Brain microvascular endothelial cell (primary cell): ENCODE results near the gene RPEL1.

ENCODE experiments used
- DNase-seq: peaks from one replicate; pipeline ENCODE4 v3.0.0-alpha.2; 2020
- H3K27ac ChIP-seq: fragments of 250-450 bp; sonication (Bioruptor Pico); 2 replicates; pipeline ENCODE4 v1.5.1; 2020; ENCODE audit warnings: mild to moderate bottlenecking, moderate library complexity
- H3K27me3 ChIP-seq: fragments of 250-450 bp; sonication (Bioruptor Pico); replicated peaks from 2 replicates; pipeline ENCODE4 v1.5.1; 2020; ENCODE audit warnings: mild to moderate bottlenecking
- H3K36me3 ChIP-seq: fragments of 250-450 bp; sonication (Bioruptor Pico); replicated peaks from 2 replicates; pipeline ENCODE4 v1.5.1; 2020; ENCODE audit warnings: mild to moderate bottlenecking
- H3K4me3 ChIP-seq: 2 replicates; pipeline ENCODE4 v1.5.1; 2011; ENCODE audit warnings: low read depth, mild to moderate bottlenecking, control low read depth, low read length, moderate library complexity
- CTCF ChIP-seq: IDR thresholded peaks from 2 replicates; pipeline ENCODE4 v1.5.1; 2011; ENCODE audit warnings: low read depth, mild to moderate bottlenecking, moderate library complexity, low read length, control low read depth, inconsistent platforms; ENCODE audit errors: missing control alignments
- in situ Hi-C: cut with HindIII; loops from 2 replicates; pipeline ENCODE4 v1.10.0; 2017; ENCODE audit warnings: low sequenced_read_pairs, low pct_ligation_motif_present

Gene RPEL1

GRCh38 chr10:103280506-103280905, 34.8 kb downstream of the RPEL1 start:
- H3K36me3 ChIP-seq: no peaks in the 10 kb centered on the region
- no peak for DNase-seq
- H3K4me3 ChIP-seq: no peak overlapping the region
- TF ChIP-seq CTCF: no peak
- no peak overlapping the region for H3K27ac ChIP-seq
- in situ Hi-C loops: no loop called here
- H3K27me3 ChIP-seq: peaks cover 18% of the 10 kb centered on the region

DNA sequence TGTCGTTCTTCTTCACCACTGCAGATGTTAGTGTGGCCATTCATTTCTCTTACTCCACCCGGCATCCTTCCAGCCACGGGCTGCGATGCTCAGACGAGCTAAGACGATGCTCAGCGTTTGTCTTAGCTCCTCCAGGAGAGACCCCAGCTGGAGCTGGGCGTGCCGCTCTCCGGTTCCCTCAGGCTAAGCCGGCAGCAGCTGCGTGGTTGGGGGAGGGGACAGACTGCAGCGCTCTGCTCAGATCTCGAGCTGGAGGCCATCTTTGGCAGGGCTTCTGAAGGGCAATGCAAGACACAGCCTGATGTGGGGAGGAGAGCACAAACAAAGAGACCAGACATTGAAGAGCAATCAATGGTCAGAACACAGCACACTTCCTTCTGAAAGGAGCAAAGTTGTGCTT, 36.1 kb downstream of the RPEL1 start:
- Histone ChIP-seq H3K36me3 (no peaks in the 10 kb centered on the region), H3K27me3 (peaks cover 10% of the 10 kb centered on the region), H3K27ac (no peak overlapping the region), H3K4me3 (no peak overlapping the region)
- TF ChIP-seq CTCF: no peak
- no peak for DNase-seq
- in situ Hi-C loops: no loop called here

DNA sequence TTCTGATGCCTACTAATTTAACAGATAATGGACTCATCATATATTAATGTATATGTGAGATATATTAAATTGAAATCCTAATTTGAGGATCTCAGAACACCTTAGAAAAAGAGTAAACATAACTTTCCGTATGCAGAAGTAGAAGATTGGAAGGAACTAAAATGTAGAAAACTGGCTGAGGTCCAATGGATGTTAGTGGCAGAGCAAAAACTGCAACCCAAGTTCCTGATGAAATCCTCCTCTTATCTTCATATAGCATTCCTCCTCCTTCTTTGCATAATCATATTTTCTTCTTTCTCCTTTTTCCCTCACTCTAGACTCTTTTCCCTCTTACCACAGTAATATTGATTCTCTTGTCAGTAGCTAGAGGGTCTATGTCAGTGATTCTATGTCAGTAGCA, 37.3 kb downstream of the RPEL1 start:
- no peak overlapping the region for H3K4me3 ChIP-seq
- no peak for DNase-seq
- H3K36me3 ChIP-seq: no peaks in the 10 kb centered on the region
- H3K27ac ChIP-seq: no peak overlapping the region
- in situ Hi-C loops: no loop called here
- TF ChIP-seq CTCF: no peak
- H3K27me3 ChIP-seq: peaks cover 6% of the 10 kb centered on the region

DNA sequence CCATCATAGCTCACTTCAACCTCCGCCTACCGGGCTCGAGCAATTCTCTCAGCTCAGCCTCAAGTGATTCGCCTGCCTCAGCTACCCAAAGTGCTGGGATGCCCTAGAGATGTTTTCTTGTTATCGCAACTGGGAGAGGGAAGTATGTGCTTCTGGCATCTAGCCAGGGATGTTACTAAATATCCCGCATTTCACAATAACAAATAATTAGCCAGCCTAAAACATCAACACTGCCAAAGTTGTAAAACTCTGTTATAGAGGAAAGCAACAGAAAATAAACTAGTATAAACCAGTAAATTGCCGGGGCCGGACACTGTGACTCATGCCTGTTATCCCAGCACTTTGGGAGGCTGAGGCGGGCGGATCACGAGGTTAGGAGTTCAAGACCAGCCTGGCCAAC, 38.5 kb downstream of the RPEL1 start:
- no peak for TF ChIP-seq CTCF
- H3K27me3 ChIP-seq: no peaks in the 10 kb centered on the region
- H3K4me3 ChIP-seq: no peak overlapping the region
- H3K27ac ChIP-seq: no peak overlapping the region
- in situ Hi-C loops: no loop called here
- no peaks in the 10 kb centered on the region for H3K36me3 ChIP-seq
- no peak for DNase-seq

DNA sequence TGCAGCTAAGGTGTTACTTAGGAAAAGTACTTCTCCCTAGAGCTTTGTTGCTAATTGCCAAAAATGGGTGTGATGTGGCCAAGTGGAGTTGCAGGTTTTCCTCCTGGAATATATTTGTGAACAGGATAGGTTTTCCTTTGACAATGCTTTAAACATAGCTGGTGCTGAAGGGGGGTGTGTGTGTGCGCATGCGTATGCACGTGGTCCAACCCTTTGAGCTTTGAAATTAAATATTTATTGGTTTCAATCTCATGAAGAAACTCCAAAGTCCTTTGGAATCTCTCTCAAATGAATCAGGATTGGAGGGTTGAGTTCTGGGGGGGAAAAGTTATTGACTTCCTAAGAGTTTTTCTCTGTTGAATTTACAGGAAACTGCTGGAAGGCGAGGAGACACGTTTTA, 42.3 kb downstream of the RPEL1 start:
- no peak for TF ChIP-seq CTCF
- Histone ChIP-seq H3K4me3 (no peak overlapping the region), H3K27me3 (no peaks in the 10 kb centered on the region), H3K36me3 (no peaks in the 10 kb centered on the region), H3K27ac (no peak overlapping the region)
- in situ Hi-C loops: no loop called here
- DNase-seq: no peak

DNA sequence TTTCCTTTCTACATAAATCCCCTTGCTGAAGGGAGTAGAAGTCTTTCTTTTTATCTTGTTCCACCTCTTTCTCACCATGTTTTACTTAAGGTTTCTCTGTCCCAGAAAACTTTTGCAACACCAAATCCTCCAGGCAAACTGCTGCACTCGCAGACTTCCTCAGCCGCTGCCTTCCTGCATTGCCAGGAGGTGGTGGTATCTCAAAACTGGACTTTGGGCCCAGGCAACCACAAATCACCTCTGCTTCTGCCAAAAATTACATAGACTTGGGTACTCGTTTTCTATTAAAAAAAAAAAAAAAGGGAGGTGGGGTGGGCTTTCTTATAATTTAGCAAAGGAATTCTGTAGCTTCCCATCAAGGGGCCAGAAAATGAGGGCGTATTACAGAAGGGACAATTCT, 45.9 kb downstream of the RPEL1 start:
- no peak for DNase-seq
- Histone ChIP-seq H3K4me3 (no peak overlapping the region), H3K27me3 (no peaks in the 10 kb centered on the region), H3K27ac (no peak overlapping the region), H3K36me3 (no peaks in the 10 kb centered on the region)
- no peak for TF ChIP-seq CTCF
- in situ Hi-C loops: no loop called here
